NT2/D1 (cell line): Measurements from ENCODE around the gene ZNF350.
"Not testable (repeated sequence)": the region's sequence is repeated elsewhere in the genome, so short reads cannot be mapped to it uniquely, and the experiment has no call there.

Experiments used
- DNase-seq: peaks from one replicate; pipeline ENCODE4 v3.0.0-alpha.2; 2011; ENCODE audit warnings: low read depth, low spot score
- H3K27me3 ChIP-seq: 2 replicates; pipeline ENCODE4 v1.6.0; 2011; ENCODE audit warnings: mild to moderate bottlenecking; ENCODE audit not compliant: insufficient read length, insufficient read depth
- H3K36me3 ChIP-seq: 2 replicates; pipeline ENCODE4 v1.6.1; 2011; ENCODE audit warnings: mild to moderate bottlenecking, low read length, mixed read lengths; ENCODE audit not compliant: insufficient read depth, insufficient read length
- H3K4me1 ChIP-seq: 2 replicates; pipeline ENCODE4 v1.5.1; 2011; ENCODE audit not compliant: insufficient read depth, insufficient read length
- H3K4me3 ChIP-seq: 2 replicates; pipeline ENCODE4 v1.5.1; 2011; ENCODE audit warnings: low read depth; ENCODE audit not compliant: insufficient read length
- H3K9ac ChIP-seq: 2 replicates; pipeline ENCODE4 v1.6.0; 2011; ENCODE audit warnings: low read depth; ENCODE audit not compliant: insufficient read length
- H3K9me3 ChIP-seq: 2 replicates; pipeline ENCODE4 v1.5.1; 2011; ENCODE audit warnings: mild to moderate bottlenecking, low read length; ENCODE audit not compliant: insufficient read depth
- SUZ12 ChIP-seq: IDR thresholded peaks from 2 replicates; pipeline ENCODE4 v1.6.1; 2011; ENCODE audit not compliant: insufficient read length, insufficient read depth; ENCODE audit errors: extremely low read depth
- YY1 ChIP-seq: IDR thresholded peaks from 2 replicates; pipeline ENCODE4 v1.6.1; 2011; ENCODE audit not compliant: insufficient read length, insufficient read depth
- ZNF274 ChIP-seq: IDR thresholded peaks from 2 replicates; pipeline ENCODE4 v1.6.1; 2011; ENCODE audit warnings: mild to moderate bottlenecking, low read depth, low read length

Gene ZNF350

DNA sequence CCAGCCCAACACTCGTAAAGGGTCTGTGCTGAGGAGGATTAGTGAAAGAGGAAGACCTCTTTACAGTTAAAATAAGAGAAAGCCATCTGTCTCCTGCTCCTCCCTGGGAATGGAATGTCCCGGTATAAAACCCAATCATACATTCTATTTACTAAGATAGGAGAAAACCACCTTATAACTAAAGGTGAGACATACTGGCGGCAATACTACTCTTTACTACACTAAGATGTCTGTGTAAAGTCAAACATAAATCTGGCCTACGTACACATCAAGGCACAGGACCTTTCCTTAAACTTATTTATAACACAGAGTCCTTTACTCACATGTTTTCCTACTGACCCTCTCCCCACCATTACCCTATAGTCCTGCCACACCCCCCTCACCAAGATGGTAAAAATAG lies 3.3 kb downstream of the ZNF350 start:
- H3K27me3 ChIP-seq: no peaks in the 10 kb centered on the region
- peaks cover 24% of the 10 kb centered on the region; the same call in 1 of the 2 replicates for H3K9me3 ChIP-seq
- no peaks in the 10 kb centered on the region for H3K36me3 ChIP-seq
- H3K9ac ChIP-seq: no peak overlapping the region
- TF ChIP-seq SUZ12 (no peak), YY1 (no peak), ZNF274 (no peak)
- no peak for DNase-seq
- H3K4me3 ChIP-seq: no peak overlapping the region
- H3K4me1 ChIP-seq: no peaks in the 10 kb centered on the region

DNA sequence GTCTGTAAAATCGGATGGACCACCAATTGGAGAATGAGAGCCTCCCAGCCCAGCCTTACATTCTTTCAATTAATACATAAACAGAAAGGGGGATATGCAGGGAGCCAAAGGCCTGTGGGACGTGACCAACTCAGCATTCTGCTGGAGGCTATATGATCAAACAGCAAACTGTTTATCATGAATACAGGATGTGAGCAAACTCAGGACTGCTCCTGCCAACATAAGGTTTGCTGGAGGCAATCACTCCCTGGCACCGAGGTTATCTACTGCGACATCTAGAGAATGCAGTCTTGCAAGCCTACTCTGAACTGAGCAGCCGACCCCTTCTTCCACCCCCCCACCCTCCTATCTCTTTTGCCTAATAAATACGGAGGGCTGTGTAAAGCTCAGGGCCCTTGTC lies 5.7 kb downstream of the ZNF350 start:
- not testable (repeated sequence) for H3K36me3 ChIP-seq, H3K4me1 ChIP-seq, DNase-seq, H3K27me3 ChIP-seq, H3K9ac ChIP-seq, H3K4me3 ChIP-seq
- H3K9me3 ChIP-seq: peaks cover 24% of the 10 kb centered on the region; the same call in 1 of the 2 replicates

DNA sequence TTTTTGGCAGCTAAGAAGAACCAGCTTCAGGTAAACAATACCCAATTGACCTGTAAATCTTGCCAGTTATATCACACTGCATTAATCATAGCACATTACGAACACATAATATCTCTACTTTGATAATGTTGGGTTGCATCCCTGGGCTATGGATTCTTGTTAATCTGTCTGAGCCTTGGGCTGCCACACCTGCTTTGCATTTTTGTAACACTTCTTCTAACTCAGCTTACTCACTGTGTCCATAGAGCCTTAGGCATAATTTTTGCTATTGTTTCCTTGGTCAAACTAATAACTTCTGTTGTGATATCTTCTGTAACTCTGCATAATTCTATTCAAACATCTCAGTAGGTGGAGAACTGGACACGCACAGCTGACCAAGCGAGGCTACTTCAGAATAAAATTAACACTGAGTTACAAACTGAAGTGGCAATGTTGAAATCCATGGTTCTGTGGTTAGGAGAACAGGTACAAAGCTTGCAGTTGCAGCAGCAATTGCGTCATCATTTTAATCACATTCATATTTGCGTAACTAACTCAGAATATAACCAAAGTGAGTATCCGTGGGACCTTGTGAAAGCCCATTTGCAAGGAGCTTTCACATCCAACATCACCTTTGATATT lies 6.4 kb downstream of the ZNF350 start:
- Histone ChIP-seq H3K27me3 (no peaks in the 10 kb centered on the region), H3K4me1 (no peaks in the 10 kb centered on the region), H3K4me3 (no peak overlapping the region), H3K9ac (no peak overlapping the region), H3K36me3 (no peaks in the 10 kb centered on the region), H3K9me3 (peaks cover 24% of the 10 kb centered on the region; the same call in 1 of the 2 replicates)
- no peak for DNase-seq
- TF ChIP-seq SUZ12: no peak
- no peak for TF ChIP-seq ZNF274
- TF ChIP-seq YY1: no peak

DNA sequence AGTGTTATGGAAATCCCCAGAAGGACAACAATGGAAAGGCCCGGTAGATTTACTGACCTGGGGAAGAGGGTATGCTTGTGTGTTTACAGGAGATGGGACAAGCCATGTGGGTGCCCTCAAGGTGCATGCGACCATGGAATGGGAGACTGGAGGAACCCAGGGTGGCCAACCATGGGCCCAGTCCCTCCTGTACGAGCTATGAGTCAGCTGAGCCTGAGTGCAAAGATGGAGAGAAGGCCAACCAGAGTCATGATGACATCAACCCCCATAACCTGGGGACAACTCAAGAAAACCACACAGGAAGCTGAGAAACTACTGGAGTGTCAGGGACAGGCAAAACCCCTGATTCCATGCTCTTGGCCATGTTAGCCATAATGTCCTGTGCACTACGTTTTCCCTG lies 7.8 kb downstream of the ZNF350 start:
- Histone ChIP-seq H3K4me1 (no peaks in the 10 kb centered on the region), H3K4me3 (no peak overlapping the region), H3K9ac (no peak overlapping the region), H3K27me3 (no peaks in the 10 kb centered on the region), H3K9me3 (peaks cover 25% of the 10 kb centered on the region), H3K36me3 (peaks cover 9% of the 10 kb centered on the region)
- no peak for DNase-seq
- TF ChIP-seq YY1 (no peak), SUZ12 (no peak), ZNF274 (no peak)

DNA sequence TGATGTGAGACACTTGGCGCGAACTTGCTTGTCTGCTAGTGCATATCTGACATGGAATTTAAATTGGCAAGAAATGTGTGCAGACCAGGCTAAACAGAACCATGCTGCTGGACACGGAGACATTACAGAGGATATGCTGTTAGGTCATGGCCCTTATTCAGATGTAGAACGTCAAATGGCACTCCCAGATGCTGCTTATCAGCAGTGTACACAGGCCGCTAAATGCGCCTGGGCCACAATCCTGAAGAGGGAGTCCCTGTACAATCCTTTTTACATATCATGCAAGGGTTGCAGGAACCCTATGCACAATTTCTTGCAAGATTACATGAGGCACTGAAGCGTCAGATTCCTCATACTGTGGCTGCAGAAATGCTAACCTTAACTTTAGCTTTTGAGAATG lies 9.3 kb downstream of the ZNF350 start:
- peaks cover 41% of the 10 kb centered on the region for H3K9me3 ChIP-seq
- H3K9ac ChIP-seq: no peak overlapping the region
- no peak for TF ChIP-seq SUZ12
- TF ChIP-seq ZNF274: no peak
- no peak for TF ChIP-seq YY1
- peaks cover 24% of the 10 kb centered on the region for H3K36me3 ChIP-seq
- no peaks in the 10 kb centered on the region for H3K27me3 ChIP-seq
- H3K4me1 ChIP-seq: no peaks in the 10 kb centered on the region
- no peak overlapping the region for H3K4me3 ChIP-seq
- DNase-seq: no peak

DNA sequence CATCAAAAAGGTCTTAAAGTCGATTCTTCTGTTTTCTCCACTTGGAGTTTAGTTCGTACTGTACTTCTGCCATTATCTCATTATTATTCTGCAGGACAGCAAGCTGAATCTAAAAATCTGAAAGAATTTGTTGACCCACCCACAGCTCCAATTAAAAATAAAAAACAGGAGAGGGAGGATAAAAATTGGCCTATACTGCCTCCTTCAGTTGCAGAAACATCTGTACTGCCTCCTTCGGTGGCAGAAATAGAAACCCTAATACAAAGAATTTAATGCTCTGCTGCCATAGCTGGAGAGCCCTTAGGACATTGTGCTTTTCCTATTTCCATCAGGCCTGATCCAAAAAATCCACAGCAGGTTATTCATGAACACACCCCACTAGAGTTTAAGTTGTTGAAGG lies 9.8 kb downstream of the ZNF350 start:
- Histone ChIP-seq H3K36me3 (peaks cover 27% of the 10 kb centered on the region), H3K4me3 (no peak overlapping the region), H3K27me3 (no peaks in the 10 kb centered on the region), H3K4me1 (no peaks in the 10 kb centered on the region), H3K9me3 (peaks cover 46% of the 10 kb centered on the region), H3K9ac (no peak overlapping the region)
- DNase-seq: no peak
- no peak for TF ChIP-seq ZNF274
- no peak for TF ChIP-seq SUZ12
- TF ChIP-seq YY1: no peak

DNA sequence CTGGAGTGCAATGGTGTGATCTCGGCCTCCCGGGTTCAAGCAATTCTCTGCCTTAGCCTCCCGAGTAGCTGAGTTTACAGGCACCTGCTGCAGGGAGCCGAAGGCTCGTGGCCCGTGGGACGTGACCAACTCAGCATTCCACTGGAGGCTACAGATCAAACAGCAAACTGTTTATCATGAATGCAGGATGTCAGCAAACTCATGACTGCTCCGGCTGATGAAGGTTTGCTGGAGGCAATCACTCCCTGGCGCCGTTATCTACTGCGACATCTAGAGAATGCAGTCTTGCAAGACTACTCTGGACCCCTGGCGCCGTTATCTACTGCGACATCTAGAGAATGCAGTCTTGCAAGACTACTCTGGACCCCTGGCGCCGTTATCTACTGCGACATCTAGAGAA lies 10.9 kb downstream of the ZNF350 start:
- H3K9me3 ChIP-seq: peaks cover 56% of the 10 kb centered on the region
- DNase-seq, H3K4me3 ChIP-seq, H3K9ac ChIP-seq, H3K27me3 ChIP-seq, H3K4me1 ChIP-seq: not testable (repeated sequence)
- H3K36me3 ChIP-seq: peaks cover 37% of the 10 kb centered on the region

DNA sequence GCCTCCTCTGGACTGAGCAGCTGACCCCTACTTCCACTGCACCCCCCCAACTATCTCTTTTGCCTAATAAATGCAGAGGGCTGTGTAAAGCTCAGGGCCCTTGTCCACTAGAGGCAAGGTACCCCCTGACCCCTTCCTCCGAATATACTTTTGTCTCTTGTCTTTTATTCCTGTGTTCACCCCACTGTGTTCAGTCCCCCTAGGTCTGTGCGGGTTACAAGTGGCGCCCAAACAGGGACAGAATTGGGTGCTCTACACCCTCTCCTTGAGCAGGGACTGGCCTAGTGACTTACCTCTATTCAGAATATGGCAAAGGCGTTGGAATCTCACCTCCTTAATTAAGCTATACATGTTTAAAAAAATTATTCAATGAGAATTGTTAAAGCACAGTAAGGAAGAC lies 15.0 kb downstream of the ZNF350 start:
- Histone ChIP-seq H3K9ac (no peak overlapping the region), H3K4me1 (no peaks in the 10 kb centered on the region), H3K4me3 (no peak overlapping the region), H3K36me3 (peaks cover 63% of the 10 kb centered on the region), H3K27me3 (no peaks in the 10 kb centered on the region), H3K9me3 (peaks cover 64% of the 10 kb centered on the region)
- no peak for DNase-seq
- TF ChIP-seq YY1 (no peak), ZNF274 (no peak), SUZ12 (no peak)
